Gastrocnemius medialis (tissue), 4 donors: ENCODE results near the gene SYNPR. TPM values are rescaled to one million over a fixed set of nuclear protein-coding genes. Genes with fewer than 3 reads are reported as not detected.

Experiments used
- ATAC-seq, 2 donors: fragments of 150-250 bp; one replicate each; pipeline ENCODE4 v1.9.1; 2016
- DNase-seq, 2 donors: peaks; one replicate each; pipeline ENCODE4 v3.0.0-alpha.2; 2019
- H3K27ac ChIP-seq, 4 donors: fragments of 200-600 bp; sonication (generic); 1 replicate in 1 of 4; 2 replicates in 3 of 4; pipeline ENCODE4 v1.5.1; 2016 to 2018; ENCODE audit warnings: mild to moderate bottlenecking in 2 of 4, moderate library complexity in 1 of 4
- H3K27me3 ChIP-seq, 3 donors: fragments of 200-600 bp; sonication (generic) in 2 of 3; 1 replicate in 1 of 3; 2 replicates in 2 of 3; pipeline versions ENCODE4 v1.5.1 to v1.6.0; 2016 to 2019; ENCODE audit warnings: mild to moderate bottlenecking in 1 of 3, moderate library complexity in 1 of 3
- H3K36me3 ChIP-seq, 2 donors: fragments of 200-600 bp; sonication (generic) in 1 of 2; one replicate each; pipeline ENCODE4 v1.5.1; 2017 to 2018
- H3K4me1 ChIP-seq, 2 donors: fragments of 200-600 bp; sonication (generic) in 1 of 2; one replicate each; pipeline ENCODE4 v1.5.1; 2016 to 2017; ENCODE audit warnings: mild to moderate bottlenecking in 2 of 2
- H3K4me3 ChIP-seq, 4 donors: fragments of 200-600 bp; sonication (generic) in 3 of 4; 1 replicate in 1 of 4; 2 replicates in 3 of 4; pipeline ENCODE4 v1.5.1; 2016 to 2019; ENCODE audit warnings: mild to moderate bottlenecking in 2 of 4
- H3K9me3 ChIP-seq, 3 donors: fragments of 200-600 bp; sonication (generic) in 2 of 3; 1 replicate in 1 of 3; 2 replicates in 2 of 3; pipeline ENCODE4 v1.5.1; 2016 to 2019
- CTCF ChIP-seq, 5 experiments: fragments of 450-650 bp in 3 of 5; fragments of 200-600 bp in 2 of 5; sonication (generic) in 2 of 5; IDR thresholded peaks in 4 of 5; conservative IDR thresholded peaks in 1 of 5; 1 replicate in 4 of 5; 2 replicates in 1 of 5; pipeline ENCODE4 v1.5.1; 2016 to 2019; ENCODE audit warnings: antibody characterized with exemption in 5 of 5, mild to moderate bottlenecking in 3 of 5, moderate library complexity in 3 of 5
- POLR2A ChIP-seq, 2 donors: fragments of 450-650 bp; IDR thresholded peaks; one replicate each; pipeline ENCODE4 v1.6.1; 2017; ENCODE audit warnings: antibody characterized with exemption in 2 of 2, mild to moderate bottlenecking in 2 of 2, moderate library complexity in 2 of 2
- in situ Hi-C, 4 donors: fragments of 200-750 bp; cut with MboI; loops; one replicate each; pipeline versions ENCODE4 v1.15.0 to v1.8.0; 2017; ENCODE audit warnings: low sequenced_read_pairs in 4 of 4
- intact Hi-C: fragments of 100-400 bp; cut with DNase I; formaldehyde crosslinking; loops from one replicate; pipeline ENCODE4 v1.15.1; 2023; ENCODE audit warnings: low total_unique reads
- total RNA-seq, 4 donors: library from RNA; depleted of rRNA; stranded (reverse); fragments of >200 nt; gene quantifications; one replicate each; pipeline versions ENCODE4 v1.1.0 to v1.2.3, GENCODE V29; 2016

SYNPR gene
- total RNA-seq, 4 donors from 2014 or later = not detected

GRCh38 chr3:63441262-63441661, 163.2 kb downstream of the SYNPR start:
- DNase-seq = no peak
- H3K36me3 ChIP-seq = no peaks in the 10 kb centered on the region
- intact Hi-C loops = no loop called here
- no peaks in the 10 kb centered on the region for H3K9me3 ChIP-seq
- no peaks in the 10 kb centered on the region for H3K4me1 ChIP-seq
- no peak for TF ChIP-seq CTCF (IDR thresholded peaks at IDR 0.05 in 4 of 5, conservative IDR thresholded peaks at IDR 0.05 in 1 of 5)
- H3K27me3 ChIP-seq = no peaks in the 10 kb centered on the region
- in situ Hi-C loops = no loop called here
- H3K27ac ChIP-seq = no peak overlapping the region
- no peak overlapping the region for H3K4me3 ChIP-seq
- ATAC-seq = no peak

GRCh38 chr3:63442918-63443317, 164.8 kb downstream of the SYNPR start:
- H3K9me3 ChIP-seq = no peaks in the 10 kb centered on the region
- in situ Hi-C loops (no loop called here), intact Hi-C loops (no loop called here)
- no peaks in the 10 kb centered on the region for H3K27me3 ChIP-seq
- no peaks in the 10 kb centered on the region for H3K36me3 ChIP-seq
- DNase-seq = no peak
- no peaks in the 10 kb centered on the region for H3K4me1 ChIP-seq
- TF ChIP-seq CTCF (IDR thresholded peaks at IDR 0.05 in 4 of 5, conservative IDR thresholded peaks at IDR 0.05 in 1 of 5) = no peak
- TF ChIP-seq POLR2A (IDR thresholded peaks at IDR 0.05) = no peak
- no peak overlapping the region for H3K27ac ChIP-seq
- H3K4me3 ChIP-seq = no peak overlapping the region
- no peak for ATAC-seq

GRCh38 chr3:63450023-63450422, 171.9 kb downstream of the SYNPR start:
- in situ Hi-C loops (no loop called here), intact Hi-C loops (no loop called here)
- Histone ChIP-seq H3K36me3 (no peaks in the 10 kb centered on the region), H3K9me3 (no peaks in the 10 kb centered on the region), H3K27ac (no peak overlapping the region), H3K27me3 (no peaks in the 10 kb centered on the region), H3K4me3 (no peak overlapping the region), H3K4me1 (no peaks in the 10 kb centered on the region)
- DNase-seq (no peak), ATAC-seq (no peak)
- no peak for TF ChIP-seq CTCF (IDR thresholded peaks at IDR 0.05 in 4 of 5, conservative IDR thresholded peaks at IDR 0.05 in 1 of 5)
- no peak for TF ChIP-seq POLR2A (IDR thresholded peaks at IDR 0.05)

- intact Hi-C loops (no loop called here), in situ Hi-C loops (no loop called here)
- ATAC-seq (no peak), DNase-seq (no peak)
- H3K4me1 ChIP-seq = no peaks in the 10 kb centered on the region
- no peaks in the 10 kb centered on the region for H3K27me3 ChIP-seq
- H3K36me3 ChIP-seq = no peaks in the 10 kb centered on the region
- H3K9me3 ChIP-seq = no peaks in the 10 kb centered on the region
- H3K27ac ChIP-seq = no peak overlapping the region
- no peak for TF ChIP-seq POLR2A (IDR thresholded peaks at IDR 0.05)
- TF ChIP-seq CTCF (IDR thresholded peaks at IDR 0.05 in 4 of 5, conservative IDR thresholded peaks at IDR 0.05 in 1 of 5) = no peak
- H3K4me3 ChIP-seq = no peak overlapping the region
Observed at GRCh38 chr3:63450634-63451363, 172.7 kb downstream of the SYNPR start.

- TF ChIP-seq POLR2A (IDR thresholded peaks at IDR 0.05) (no peak), CTCF (IDR thresholded peaks at IDR 0.05 in 4 of 5, conservative IDR thresholded peaks at IDR 0.05 in 1 of 5) (no peak)
- no peaks in the 10 kb centered on the region for H3K4me1 ChIP-seq
- intact Hi-C loops (no loop called here), in situ Hi-C loops (no loop called here)
- ATAC-seq = no peak
- H3K27me3 ChIP-seq = no peaks in the 10 kb centered on the region
- H3K27ac ChIP-seq = no peak overlapping the region
- DNase-seq = no peak
- H3K4me3 ChIP-seq = no peak overlapping the region
- H3K9me3 ChIP-seq = no peaks in the 10 kb centered on the region
- H3K36me3 ChIP-seq = no peaks in the 10 kb centered on the region
Observed at GRCh38 chr3:63456901-63457300, 178.8 kb downstream of the SYNPR start.
